Activated T-cell treated with anti-CD3 and anti-CD28 coated beads, Interleukin-2, amount 50 U/mL, for 1 hour (primary cell): ENCODE measurements around the gene S100A6.

Experiments used
- DNase-seq: peaks from one replicate; pipeline ENCODE4 v3.0.0-alpha.2; 2020

Gene S100A6

GRCh38 chr1:153493343-153493960, 42.3 kb downstream of the S100A6 start:
- no peak for DNase-seq

DNA sequence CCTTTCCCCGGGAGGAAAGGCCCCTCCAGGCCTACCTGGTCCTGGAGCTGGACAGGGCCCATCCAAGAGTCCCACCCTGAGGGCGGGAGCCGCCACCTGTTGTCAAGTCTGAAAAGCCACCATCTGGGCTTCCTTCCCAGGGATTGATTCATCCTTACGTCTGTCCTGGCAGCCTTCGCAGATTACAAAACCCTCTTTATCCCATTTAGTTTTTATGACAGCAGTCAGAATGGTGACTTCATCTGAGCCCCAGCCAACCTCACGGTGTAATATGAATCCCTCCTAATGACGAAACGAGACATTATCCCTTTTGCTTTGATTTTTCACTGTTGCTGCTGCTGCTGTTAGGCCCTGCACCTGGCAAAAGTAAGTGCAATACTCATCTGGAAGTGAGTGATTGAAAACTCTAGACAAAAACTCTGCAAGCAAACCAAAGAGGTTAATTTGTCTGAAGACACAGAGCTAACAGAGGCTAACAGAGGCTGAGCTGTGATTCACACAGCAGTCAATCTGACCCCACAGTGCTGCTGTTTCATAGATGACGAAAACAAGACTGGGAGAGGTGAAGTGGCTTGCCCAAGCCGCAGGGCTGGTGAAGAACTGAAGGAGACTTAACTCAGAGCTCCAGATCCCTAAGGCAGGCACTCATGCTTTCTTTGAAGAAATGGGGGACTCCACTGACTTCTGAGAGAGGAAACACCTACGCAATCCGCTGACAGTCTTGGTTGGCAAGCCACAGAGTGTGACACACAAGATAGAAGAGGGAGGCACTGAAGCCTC, 45.3 kb downstream of the S100A6 start:
- no peak for DNase-seq

- no peak for DNase-seq
These were observed 47.1 kb downstream of the S100A6 start for GRCh38 chr1:153488731-153489130.

- no peak for DNase-seq
These were observed 48.1 kb downstream of the S100A6 start for GRCh38 chr1:153487707-153488106.

DNA sequence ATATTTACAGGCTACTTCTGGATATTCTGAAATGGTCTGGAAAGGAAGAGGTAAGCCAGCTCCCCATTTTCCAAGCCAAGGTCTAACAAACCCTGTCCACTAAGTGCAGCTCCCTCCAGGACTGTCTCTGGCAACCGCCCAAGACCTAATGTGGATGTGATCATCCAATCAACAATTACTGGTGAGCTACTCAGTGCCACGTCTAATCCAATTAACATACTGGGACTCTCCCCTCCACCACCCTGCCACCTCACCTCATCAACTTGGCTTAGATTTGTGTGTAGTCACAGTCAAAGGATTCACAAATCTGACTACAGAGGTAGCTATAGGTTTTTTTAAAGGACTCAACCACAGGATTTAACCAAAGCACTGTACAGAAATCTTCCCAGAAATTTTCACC, 49.9 kb downstream of the S100A6 start:
- DNase-seq, result no peak
